DOHH2 (cell line): Measurements from ENCODE around the gene RMDN2.

Source experiments
- CTCF ChIP-seq: fragments of 200-600 bp; sonication (generic); IDR thresholded peaks from one replicate; pipeline ENCODE4 v1.5.1; 2014; ENCODE audit warnings: antibody characterized with exemption, mild to moderate bottlenecking, low read depth, low read length; ENCODE audit not compliant: poor library complexity, severe bottlenecking
- EZH2phosphoT487 ChIP-seq: fragments of 200-600 bp; sonication (generic); IDR thresholded peaks from 2 replicates; pipeline ENCODE4 v1.6.1; 2017; ENCODE audit warnings: borderline replicate concordance, mild to moderate bottlenecking, antibody characterized with exemption, low read length, moderate library complexity, mixed read lengths

- TF ChIP-seq CTCF (peak; percentile 63), EZH2phosphoT487 (no peak)
Measured at GRCh38 chr2:37877457-37878315, 47.4 kb upstream of the RMDN2 start.
